NB4 (cell line): Measurements from ENCODE around the gene IL6ST.

ENCODE experiments used
- CTCF ChIP-seq: IDR thresholded peaks from one replicate; pipeline ENCODE4 v1.5.1; 2012; ENCODE audit warnings: low read depth, low read length
- MAX ChIP-seq: IDR thresholded peaks from 2 replicates; pipeline ENCODE4 v1.6.1; 2011; ENCODE audit warnings: low read depth, low read length
- POLR2A ChIP-seq: IDR thresholded peaks from 2 replicates; pipeline ENCODE4 v1.6.1; 2011; ENCODE audit warnings: mild to moderate bottlenecking; ENCODE audit not compliant: insufficient read length; ENCODE audit errors: extremely low read depth

DNA sequence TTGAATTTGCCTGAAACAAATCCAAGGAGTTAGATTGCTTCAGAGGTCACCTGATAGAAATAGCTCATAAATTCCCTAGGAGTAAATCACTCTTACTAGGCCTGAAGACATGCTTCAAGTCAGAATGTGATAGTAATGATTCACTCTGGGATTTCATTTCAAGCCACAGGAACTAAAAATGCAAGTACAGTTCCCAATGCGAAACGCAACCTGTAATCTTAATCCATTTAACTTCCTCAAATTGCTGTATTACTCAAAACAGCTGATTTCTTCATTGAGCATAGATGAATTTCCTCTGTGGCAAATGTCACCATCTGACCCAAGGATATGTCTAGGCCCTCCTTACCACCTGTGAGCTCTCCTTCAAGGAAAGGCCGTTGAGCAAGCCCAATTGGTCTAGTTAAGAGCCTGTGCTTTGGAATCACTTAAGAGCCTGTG, 32.1 kb upstream of the IL6ST start:
- TF ChIP-seq POLR2A, result no peak
- TF ChIP-seq CTCF, result no peak
- no peak for TF ChIP-seq MAX
